PC-9 (cell line): ENCODE results near the gene RHOJ. TPM values are rescaled to one million over a fixed set of nuclear protein-coding genes. Genes with fewer than 3 reads are reported as not detected.
"Not testable (repeated sequence)": the region's sequence is repeated elsewhere in the genome, so short reads cannot be mapped to it uniquely, and the experiment has no call there.

Experiments
- BruUV-seq: library from RNA; stranded (reverse); fragments of 400-500 nt; replicated peaks from 2 replicates; lab custom pipeline; 2021; lab: Mats Ljungman, UMichigan
- CTCF ChIA-PET: fragments of 300-600 bp; sonication (Branson Sonifier 250); formaldehyde crosslinking; loops from one replicate; lab custom pipeline; 2022; ENCODE audit warnings: antibody characterized with exemption; lab: Charles Lee
- POLR2A ChIA-PET: fragments of 300-600 bp; sonication (Branson Sonifier 250); formaldehyde crosslinking; loops from one replicate; lab custom pipeline; 2022; ENCODE audit warnings: antibody characterized with exemption; ENCODE audit not compliant: unreplicated experiment; lab: Charles Lee
- DNase-seq, 2 experiments: peaks; one replicate each; pipeline versions ENCODE4 v3.0.0 to v3.0.0-alpha.2; 2015 to 2022; ENCODE audit warnings: mixed read lengths in 1 of 2
- H2AFZ ChIP-seq: fragments of 200-600 bp; sonication (generic); 2 replicates; pipeline ENCODE4 v1.8.1; 2017; ENCODE audit warnings: antibody characterized with exemption
- H3F3A ChIP-seq: fragments of 200-600 bp; sonication (generic); 2 replicates; pipeline ENCODE4 v1.8.1; 2017; ENCODE audit warnings: antibody characterized with exemption, mild to moderate bottlenecking, low read depth; ENCODE audit not compliant: insufficient read depth
- H3K27ac ChIP-seq: fragments of 200-600 bp; sonication (generic); 2 replicates; pipeline ENCODE4 v1.6.1; 2016; ENCODE audit warnings: mixed run types
- H3K27me3 ChIP-seq: fragments of 200-600 bp; sonication (generic); 2 replicates; pipeline ENCODE4 v1.6.1; 2016; ENCODE audit warnings: low read depth, mixed run types; ENCODE audit not compliant: insufficient read depth
- H3K36me3 ChIP-seq: fragments of 200-600 bp; sonication (generic); 2 replicates; pipeline ENCODE4 v1.6.1; 2016; ENCODE audit warnings: low read depth, mixed run types
- H3K4me1 ChIP-seq: fragments of 200-600 bp; sonication (generic); replicated peaks from 2 replicates; pipeline ENCODE4 v1.6.1; 2016; ENCODE audit warnings: mixed run types; ENCODE audit not compliant: insufficient read depth
- H3K4me2 ChIP-seq: fragments of 200-600 bp; sonication (generic); 2 replicates; pipeline ENCODE4 v1.6.1; 2017; ENCODE audit warnings: mixed run types
- H3K4me3 ChIP-seq: fragments of 200-600 bp; sonication (generic); 2 replicates; pipeline ENCODE4 v1.6.1; 2016; ENCODE audit warnings: mixed run types
- H3K79me2 ChIP-seq: fragments of 200-600 bp; sonication (generic); 2 replicates; pipeline ENCODE4 v1.6.1; 2017; ENCODE audit warnings: low read depth, mixed run types
- H3K9me2 ChIP-seq: fragments of 200-600 bp; sonication (generic); 2 replicates; pipeline ENCODE4 v1.8.1; 2017; ENCODE audit warnings: mild to moderate bottlenecking; ENCODE audit not compliant: insufficient read depth
- H3K9me3 ChIP-seq: fragments of 200-600 bp; sonication (generic); 2 replicates; pipeline ENCODE4 v1.8.1; 2016; ENCODE audit warnings: low read depth; ENCODE audit not compliant: insufficient read depth
- H4K20me1 ChIP-seq: fragments of 200-600 bp; sonication (generic); 2 replicates; pipeline ENCODE4 v1.8.1; 2017; ENCODE audit not compliant: insufficient read depth
- EZH2 ChIP-seq: fragments of 200-600 bp; sonication (generic); IDR thresholded peaks from 2 replicates; pipeline ENCODE4 v1.8.0; 2017; ENCODE audit warnings: antibody characterized with exemption, low read depth
- intact Hi-C: fragments of 100-400 bp; cut with micrococcal nuclease; formaldehyde crosslinking; loops from one replicate; pipeline ENCODE4 v1.10.0; 2022; ENCODE audit not compliant: unreplicated experiment
- total RNA-seq: library from RNA; stranded (reverse); gene quantifications from 2 replicates; pipeline ENCODE4 v1.2.3, GENCODE V29; 2021
- TF ChIP-seq, protein P1 (sequence below): fragments of 200-600 bp; sonication (generic); conservative IDR thresholded peaks from 2 replicates; pipeline ENCODE4 v1.6.1; 2017; ENCODE audit warnings: mixed run types, antibody characterized with exemption, mild to moderate bottlenecking, moderate library complexity

The RHOJ gene
- total RNA-seq, 1 experiment from 2014 or later, result not detected

GRCh38 chr14:63277591-63278183 is 73.4 kb downstream of the RHOJ start:
- Histone ChIP-seq H4K20me1 (no peaks in the 10 kb centered on the region), H3K36me3 (no peaks in the 10 kb centered on the region), H3F3A (no peaks in the 10 kb centered on the region), H3K9me2 (no peaks in the 10 kb centered on the region), H3K27ac (no peak overlapping the region), H3K9me3 (no peaks in the 10 kb centered on the region), H3K79me2 (no peaks in the 10 kb centered on the region), H3K4me3 (no peak overlapping the region), H3K4me1 (no peaks in the 10 kb centered on the region), H3K27me3 (no peaks in the 10 kb centered on the region), H3K4me2 (no peak overlapping the region), H2AFZ (no peak overlapping the region)
- no peak for TF ChIP-seq EZH2
- TF ChIP-seq, protein P1, sequence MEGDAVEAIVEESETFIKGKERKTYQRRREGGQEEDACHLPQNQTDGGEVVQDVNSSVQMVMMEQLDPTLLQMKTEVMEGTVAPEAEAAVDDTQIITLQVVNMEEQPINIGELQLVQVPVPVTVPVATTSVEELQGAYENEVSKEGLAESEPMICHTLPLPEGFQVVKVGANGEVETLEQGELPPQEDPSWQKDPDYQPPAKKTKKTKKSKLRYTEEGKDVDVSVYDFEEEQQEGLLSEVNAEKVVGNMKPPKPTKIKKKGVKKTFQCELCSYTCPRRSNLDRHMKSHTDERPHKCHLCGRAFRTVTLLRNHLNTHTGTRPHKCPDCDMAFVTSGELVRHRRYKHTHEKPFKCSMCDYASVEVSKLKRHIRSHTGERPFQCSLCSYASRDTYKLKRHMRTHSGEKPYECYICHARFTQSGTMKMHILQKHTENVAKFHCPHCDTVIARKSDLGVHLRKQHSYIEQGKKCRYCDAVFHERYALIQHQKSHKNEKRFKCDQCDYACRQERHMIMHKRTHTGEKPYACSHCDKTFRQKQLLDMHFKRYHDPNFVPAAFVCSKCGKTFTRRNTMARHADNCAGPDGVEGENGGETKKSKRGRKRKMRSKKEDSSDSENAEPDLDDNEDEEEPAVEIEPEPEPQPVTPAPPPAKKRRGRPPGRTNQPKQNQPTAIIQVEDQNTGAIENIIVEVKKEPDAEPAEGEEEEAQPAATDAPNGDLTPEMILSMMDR, result no peak
- intact Hi-C loops, result no loop called here
- no peak for DNase-seq
- CTCF ChIA-PET, result interaction anchor here (0.5 to 0.7 kb wide), 5 partner anchors 103 to 1472 kb away, joined by 3 to 9 read pairs (median 4); no protein-coding TSS in a partner anchor
- POLR2A ChIA-PET, result interaction anchor here (1.0 kb wide), 1 partner anchor 364 kb away, joined by 3 read pairs; the partner anchor contains the start of gene WDR89
- no TSS peak for BruUV-seq

DNA sequence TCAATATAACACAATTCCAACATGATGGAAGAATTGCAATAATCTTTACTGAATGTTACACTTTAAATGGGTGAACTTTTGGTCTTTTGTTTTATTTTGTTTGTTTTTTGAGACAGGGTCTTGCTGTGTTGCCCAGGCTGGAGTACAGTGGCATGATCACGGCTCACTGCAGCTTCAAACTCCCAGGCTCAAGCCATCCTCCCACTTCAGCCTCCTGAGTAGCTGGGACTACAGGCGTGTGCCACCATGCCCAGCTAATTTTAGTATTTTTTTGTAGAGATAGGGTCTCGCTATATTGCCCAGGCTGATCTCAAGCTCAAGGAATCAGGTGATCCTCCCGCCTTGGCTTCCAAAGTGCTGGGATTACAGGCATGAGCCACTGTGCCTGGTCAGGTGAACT is 75.7 kb downstream of the RHOJ start:
- CTCF ChIA-PET, H3K79me2 ChIP-seq, H4K20me1 ChIP-seq, H3K9me3 ChIP-seq, H3K9me2 ChIP-seq, H3F3A ChIP-seq, H3K27ac ChIP-seq, BruUV-seq, H3K4me2 ChIP-seq, DNase-seq, H2AFZ ChIP-seq, H3K27me3 ChIP-seq, H3K36me3 ChIP-seq, intact Hi-C loops, POLR2A ChIA-PET, H3K4me3 ChIP-seq, H3K4me1 ChIP-seq: not testable (repeated sequence)

GRCh38 chr14:63282997-63283883 is 79.0 kb downstream of the RHOJ start:
- no peaks in the 10 kb centered on the region; the same call in 1 of the 2 replicates for H3K27me3 ChIP-seq

More at GRCh38 chr14:63282997-63283883, 79.0 kb downstream of the RHOJ start:
- Histone ChIP-seq H3K9me3 (no peaks in the 10 kb centered on the region), H3K4me3 (no peak overlapping the region), H3K9me2 (no peaks in the 10 kb centered on the region), H3K4me1 (no peaks in the 10 kb centered on the region), H3K4me2 (no peak overlapping the region), H2AFZ (no peak overlapping the region), H3K36me3 (no peaks in the 10 kb centered on the region), H3K27ac (no peak overlapping the region), H4K20me1 (no peaks in the 10 kb centered on the region), H3K79me2 (no peaks in the 10 kb centered on the region), H3F3A (no peaks in the 10 kb centered on the region)
- BruUV-seq, result no TSS peak
- ChIA-PET POLR2A (no interaction called here), CTCF (no interaction called here)
- no peak for DNase-seq
- TF ChIP-seq, protein P1, result no peak
- TF ChIP-seq EZH2, result no peak
- intact Hi-C loops, result no loop called here
